Epithelial cell of esophagus (primary cell): Measurements from ENCODE around the gene CIRBP.

Experiments
- DNase-seq: peaks from one replicate; pipeline ENCODE4 v3.0.0; 2010; ENCODE audit warnings: low read depth
- H3K4me3 ChIP-seq: 2 replicates; pipeline ENCODE4 v1.5.1; 2011; ENCODE audit warnings: mild to moderate bottlenecking, low read length, control low read depth
- CTCF ChIP-seq: IDR thresholded peaks from 2 replicates; pipeline ENCODE4 v1.5.1; 2011; ENCODE audit warnings: low read depth, mild to moderate bottlenecking, low read length, control low read depth, inconsistent platforms; ENCODE audit not compliant: insufficient read depth; ENCODE audit errors: missing control alignments

The CIRBP gene

GRCh38 chr19:1295169-1296012 lies 26.3 kb downstream of the CIRBP start:
- no peak for DNase-seq
- no peak for TF ChIP-seq CTCF
- no peak overlapping the region for H3K4me3 ChIP-seq

- H3K4me3 ChIP-seq = no peak overlapping the region
- TF ChIP-seq CTCF = no peak
- DNase-seq = no peak
Measured at GRCh38 chr19:1296078-1296477, 26.9 kb downstream of the CIRBP start.

- DNase-seq = no peak
- H3K4me3 ChIP-seq = no peak overlapping the region
- no peak for TF ChIP-seq CTCF
Measured at GRCh38 chr19:1296575-1297271, 27.6 kb downstream of the CIRBP start.

GRCh38 chr19:1298235-1298634 lies 29.1 kb downstream of the CIRBP start:
- no peak for DNase-seq
- no peak overlapping the region for H3K4me3 ChIP-seq
- TF ChIP-seq CTCF = no peak

- no peak for DNase-seq
- no peak overlapping the region for H3K4me3 ChIP-seq
Measured at GRCh38 chr19:1299801-1300200, 30.7 kb downstream of the CIRBP start.

GRCh38 chr19:1300744-1301490 lies 31.8 kb downstream of the CIRBP start:
- H3K4me3 ChIP-seq = no peak overlapping the region
- DNase-seq = no peak
- no peak for TF ChIP-seq CTCF

More at GRCh38 chr19:1299801-1300200, 30.7 kb downstream of the CIRBP start:
- no peak for TF ChIP-seq CTCF
